HG03439 (cell line): Measurements from ENCODE around the gene ENTR1.

Experiments used
- ATAC-seq: cut with Tn5 transposase; IDR thresholded peaks from one replicate; pipeline ENCODE4 v1.9.1; 2021; ENCODE audit warnings: mild to moderate bottlenecking, moderate library complexity; ENCODE audit not compliant: unreplicated experiment

ENTR1 gene

GRCh38 chr9:136399176-136400037 is 11.0 kb downstream of the ENTR1 start:
- peak; percentile 29 for ATAC-seq

DNA sequence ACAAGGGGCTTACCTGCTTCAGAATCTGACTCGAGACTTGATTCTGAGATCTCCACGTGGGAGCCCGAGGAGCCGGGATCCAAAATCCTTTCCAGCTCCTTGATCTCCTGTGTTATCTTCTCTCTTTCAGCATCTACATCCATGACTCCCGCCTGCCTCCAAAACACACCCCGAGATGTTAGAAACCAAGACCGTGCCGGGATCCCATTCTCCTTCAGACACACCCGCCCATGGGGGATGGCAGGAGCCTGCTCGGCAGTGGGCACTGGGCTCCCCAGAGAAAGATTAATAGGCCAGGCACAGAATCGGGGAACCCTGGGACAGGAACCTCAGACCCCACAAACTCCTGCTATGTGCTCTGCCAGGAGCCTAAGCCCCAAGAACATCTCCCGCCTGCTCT is 12.1 kb downstream of the ENTR1 start:
- no peak for ATAC-seq

DNA sequence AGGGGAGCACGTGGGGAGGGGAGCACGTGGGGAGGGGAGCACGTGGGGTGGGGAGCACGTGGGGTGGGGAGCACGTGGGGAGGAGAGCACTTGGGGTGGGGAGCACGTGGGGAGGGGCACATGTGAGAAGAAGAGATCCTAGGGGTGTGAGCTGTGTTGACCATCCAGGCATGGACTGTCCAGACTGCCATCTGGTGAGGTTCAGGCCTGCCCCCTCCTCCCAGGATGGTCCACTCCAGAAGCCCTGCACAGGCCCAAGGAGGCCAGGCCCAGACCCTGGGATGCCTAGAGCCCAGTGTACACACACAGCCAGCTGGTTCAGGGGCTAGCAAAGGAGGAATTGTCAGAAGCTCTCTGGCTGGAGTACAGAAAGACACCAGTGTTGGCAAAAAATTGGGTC is 12.8 kb downstream of the ENTR1 start:
- ATAC-seq: no peak

DNA sequence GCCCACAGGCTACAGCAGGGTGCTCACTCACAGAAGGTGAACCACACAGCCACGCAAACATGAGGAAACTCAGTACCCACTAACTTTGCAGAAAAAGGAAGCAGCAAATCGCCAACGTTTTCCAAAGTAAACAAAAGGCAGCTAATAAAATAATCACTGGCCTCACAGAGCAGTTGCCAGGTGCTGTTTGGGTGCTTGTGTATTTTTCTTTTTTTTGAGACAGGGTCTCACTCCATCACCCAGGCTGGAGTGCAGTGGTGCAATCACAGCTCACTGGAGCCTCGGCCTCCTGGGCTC is 14.2 kb downstream of the ENTR1 start:
- ATAC-seq: no peak

GRCh38 chr9:136395345-136396218 is 14.8 kb downstream of the ENTR1 start:
- ATAC-seq: no peak

DNA sequence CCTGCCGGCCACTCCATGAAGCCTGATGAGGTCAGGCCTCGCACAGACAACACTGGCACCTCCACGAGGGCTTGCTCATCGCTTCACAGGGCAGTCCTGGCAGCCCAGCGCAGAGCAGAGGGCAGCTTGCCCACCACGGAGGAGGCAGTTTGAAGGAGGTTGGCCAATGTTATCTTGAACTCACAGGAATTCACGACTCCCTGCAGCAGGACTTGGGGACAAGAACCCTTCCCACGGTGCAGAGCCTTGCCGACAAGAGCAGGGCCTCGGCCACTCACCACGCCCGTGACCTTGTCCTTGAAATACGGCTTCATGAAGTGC is 15.4 kb downstream of the ENTR1 start:
- no peak for ATAC-seq

GRCh38 chr9:136394312-136395019 is 15.9 kb downstream of the ENTR1 start:
- no peak for ATAC-seq

GRCh38 chr9:136393531-136393930 is 16.9 kb downstream of the ENTR1 start:
- ATAC-seq: no peak

GRCh38 chr9:136392538-136393449 is 17.6 kb downstream of the ENTR1 start:
- ATAC-seq: no peak

DNA sequence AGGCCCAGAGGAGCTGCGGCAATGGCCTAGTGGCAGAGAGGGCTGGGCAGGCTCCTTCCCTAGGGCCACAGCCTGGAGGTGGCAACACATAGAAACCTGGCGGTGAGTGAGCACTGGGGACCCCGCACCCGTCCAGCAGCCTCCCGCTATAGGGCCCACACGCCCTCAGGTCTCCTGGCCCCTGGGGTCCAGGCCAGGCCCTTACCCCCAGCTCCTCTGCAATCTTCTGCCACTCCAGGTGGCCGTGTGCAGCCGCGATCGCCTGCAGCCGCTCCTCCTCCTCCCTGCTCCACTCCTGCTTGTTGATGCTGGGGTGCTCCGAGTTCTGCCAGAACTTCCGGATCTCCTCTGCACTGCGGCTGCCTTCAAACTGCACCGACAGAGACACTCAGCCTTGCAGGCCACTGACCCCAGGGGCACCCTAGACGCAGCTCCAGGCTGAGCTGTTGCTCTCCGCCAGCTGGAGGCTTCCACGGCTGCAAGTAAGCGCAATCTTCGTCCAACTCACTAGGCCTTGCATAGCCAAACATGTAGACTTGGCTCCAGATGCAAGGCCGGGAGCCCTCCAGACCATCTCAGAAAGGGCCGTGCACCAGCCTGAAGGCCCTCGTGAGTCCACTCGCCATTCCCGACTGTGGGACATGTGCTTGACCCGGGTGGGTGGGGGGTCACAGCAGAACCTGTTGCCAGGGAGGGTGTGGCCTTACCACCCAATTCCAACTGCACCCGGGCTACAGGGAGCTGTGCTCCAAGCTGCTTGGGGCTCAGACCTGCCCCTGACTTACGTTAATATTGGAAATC is 18.5 kb downstream of the ENTR1 start:
- no peak for ATAC-seq

DNA sequence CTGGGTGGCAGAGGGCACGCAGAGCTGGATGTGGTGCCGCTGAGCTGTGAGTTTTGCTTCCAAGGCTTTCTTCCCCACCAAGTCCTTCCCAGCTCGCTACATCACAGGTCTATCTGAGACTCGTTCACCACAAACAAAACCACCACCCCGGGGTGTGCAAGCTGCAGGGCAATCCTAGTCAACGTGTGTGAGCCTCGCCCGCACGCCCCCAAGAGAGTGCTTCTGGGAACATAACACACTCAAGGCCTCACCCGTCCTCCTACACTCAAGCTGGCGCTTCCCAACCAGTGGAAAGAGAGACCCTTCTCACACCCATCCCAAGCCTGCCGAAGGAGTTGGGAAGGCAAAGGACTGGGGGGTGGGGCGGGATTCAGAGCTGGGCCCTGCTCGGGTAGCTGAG is 21.0 kb downstream of the ENTR1 start:
- no peak for ATAC-seq

GRCh38 chr9:136387217-136387616 is 23.2 kb downstream of the ENTR1 start:
- ATAC-seq: no peak

DNA sequence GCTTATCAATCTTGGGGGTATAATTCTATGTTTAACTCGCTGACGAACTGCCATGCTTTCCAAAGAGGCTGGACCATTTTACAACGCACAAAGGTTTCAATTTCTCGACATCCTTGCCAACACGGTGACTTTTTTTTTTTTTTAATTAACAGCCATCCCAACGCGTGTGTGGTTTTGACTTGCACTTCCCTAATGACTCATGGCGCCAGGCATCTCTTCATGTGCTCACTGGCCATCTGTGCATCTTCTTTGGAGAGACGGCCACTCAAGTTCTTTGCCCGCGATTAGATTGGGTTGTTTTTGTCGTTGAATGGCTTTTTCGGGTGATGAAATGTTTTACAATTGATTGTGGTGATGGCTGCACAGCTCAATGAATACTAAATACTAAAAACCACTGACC is 24.4 kb downstream of the ENTR1 start:
- no peak for ATAC-seq

- no peak for ATAC-seq
Observed at GRCh38 chr9:136385015-136385414, 25.4 kb downstream of the ENTR1 start.

DNA sequence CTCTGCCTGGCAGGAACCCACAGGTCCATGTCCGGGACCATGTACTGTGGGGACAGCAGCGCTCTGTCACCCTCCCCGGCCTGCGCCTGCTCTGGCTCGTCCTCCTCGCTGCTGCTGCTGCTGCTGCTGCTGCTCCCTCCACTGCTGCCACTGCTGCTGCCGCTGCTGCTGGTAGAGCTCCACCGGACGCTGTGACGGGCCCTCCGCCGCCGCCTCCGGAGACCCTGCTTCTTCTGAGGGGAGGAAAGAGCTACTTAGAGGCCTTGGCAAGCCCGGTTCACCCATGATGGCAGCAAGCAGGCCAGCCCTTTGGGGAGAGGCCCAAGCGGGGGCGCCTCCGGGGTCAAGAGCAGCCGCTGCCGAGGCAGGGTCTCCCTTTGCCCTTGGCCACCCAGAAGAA is 27.0 kb downstream of the ENTR1 start:
- no peak for ATAC-seq

DNA sequence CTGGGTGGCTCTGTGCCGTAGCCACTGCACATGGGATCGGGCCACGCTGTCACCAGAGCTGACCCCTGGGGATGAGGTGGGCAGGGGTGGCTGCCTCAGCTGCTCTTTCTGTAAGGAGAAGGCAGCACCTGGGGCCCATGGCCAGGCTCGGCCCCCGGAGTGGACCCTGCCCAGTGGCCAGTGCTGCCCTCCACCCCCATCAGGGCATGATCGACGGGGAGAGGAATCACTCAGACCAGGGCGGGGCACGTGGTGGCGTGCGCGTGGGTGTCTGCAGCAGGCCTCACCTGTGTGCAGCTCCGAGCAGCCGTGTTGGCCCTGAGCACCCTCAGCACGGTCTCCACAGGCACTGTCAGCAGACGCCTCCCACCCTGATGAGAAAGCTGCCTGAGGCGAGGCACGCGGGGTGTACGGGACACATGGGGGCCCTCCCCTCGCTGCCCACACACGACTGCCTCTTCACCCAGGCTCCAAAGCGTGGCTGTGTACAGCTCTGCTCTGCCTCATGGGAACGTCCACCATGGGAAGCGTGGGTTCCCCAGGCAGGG is 28.4 kb downstream of the ENTR1 start:
- ATAC-seq: no peak

DNA sequence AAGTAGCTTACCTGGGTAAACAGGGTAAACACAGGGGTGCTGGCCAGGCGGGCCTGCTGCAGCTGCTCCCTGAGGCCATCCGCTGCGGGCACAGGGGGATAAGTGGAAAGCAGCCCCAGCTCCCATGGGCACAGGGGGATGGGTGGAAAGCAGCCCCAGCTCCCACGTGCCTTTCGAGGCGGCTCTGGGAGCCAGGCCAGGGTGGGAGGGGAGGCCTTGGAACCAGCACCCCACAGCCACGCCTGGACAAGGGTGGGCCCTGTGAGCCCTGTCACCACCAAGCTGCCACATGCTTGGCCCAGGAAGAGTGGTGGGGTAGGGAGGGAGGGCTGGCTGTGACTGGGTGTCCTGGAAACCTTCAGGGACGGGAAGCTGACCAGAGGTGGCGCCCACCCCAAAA is 29.1 kb downstream of the ENTR1 start:
- no peak for ATAC-seq

DNA sequence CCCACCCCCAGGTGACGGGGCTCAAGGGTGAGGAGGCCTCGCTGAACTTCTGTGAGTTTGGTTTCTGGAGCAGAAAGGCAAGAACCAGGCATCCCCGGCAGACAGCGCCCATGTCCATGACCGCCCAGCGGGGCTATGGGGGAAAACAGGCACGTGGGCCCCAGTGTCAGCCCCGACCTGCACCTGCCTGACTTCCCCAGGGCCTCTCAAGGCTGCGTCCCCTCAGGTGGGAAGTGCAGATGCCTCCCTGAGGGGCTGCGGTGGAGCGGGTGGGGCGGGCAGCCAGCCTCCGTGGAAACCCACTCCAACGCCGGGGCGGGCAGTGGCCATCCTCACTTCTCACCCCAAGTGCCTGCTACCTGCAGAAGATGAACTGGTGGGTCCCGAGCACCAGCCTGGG is 30.0 kb downstream of the ENTR1 start:
- ATAC-seq: no peak

DNA sequence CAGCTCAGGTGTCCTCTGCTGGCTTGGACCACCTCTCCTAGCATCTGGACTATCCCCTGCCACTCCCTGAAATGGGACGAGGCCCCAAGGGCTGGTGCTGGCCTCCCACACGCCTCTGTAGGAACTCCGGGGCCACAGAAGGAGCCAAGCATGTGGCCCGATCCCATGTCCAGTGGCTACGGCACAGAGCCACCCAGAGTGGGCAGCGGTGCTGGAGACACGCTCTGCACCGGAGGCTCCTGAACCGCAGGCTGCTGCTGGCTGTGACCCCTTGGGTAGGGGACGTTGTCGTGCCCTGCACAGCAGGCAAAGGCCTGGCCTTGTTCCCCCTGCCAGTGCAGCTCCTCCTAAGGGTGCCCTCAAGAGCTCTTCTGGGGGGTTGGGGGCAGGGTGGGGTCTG is 30.5 kb downstream of the ENTR1 start:
- no peak for ATAC-seq

DNA sequence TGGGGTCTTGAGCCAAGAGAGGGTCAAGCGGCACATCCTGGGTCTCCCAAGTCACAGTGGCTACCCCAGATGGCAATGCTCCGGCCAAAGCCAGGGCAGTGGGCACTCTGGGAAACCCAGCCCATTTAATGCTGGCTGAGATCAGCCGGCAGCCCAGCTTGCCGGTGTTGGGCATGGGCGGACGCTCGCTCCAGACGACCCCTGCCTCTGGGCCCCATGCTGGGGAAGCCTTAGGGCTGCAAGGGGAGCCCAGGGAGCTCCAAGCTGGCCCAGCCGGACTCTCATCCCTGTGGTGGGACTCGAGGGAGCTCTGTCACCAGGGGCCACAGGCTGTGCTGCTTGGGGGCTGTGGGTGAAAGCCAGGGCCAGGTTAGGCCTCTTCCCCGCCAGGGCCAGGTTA is 31.0 kb downstream of the ENTR1 start:
- no peak for ATAC-seq
